Natural killer cell (primary cell): ENCODE results near the gene DAB2IP. TPM values are rescaled to one million over a fixed set of nuclear protein-coding genes. Genes with fewer than 3 reads are reported as not detected.

Experiments
- ATAC-seq, 3 donors: fragments of 150-1000 bp in 2 of 3; fragments of 200-7000 bp in 1 of 3; cut with Tn5 transposase; 1 replicate in 1 of 3; 2 replicates in 2 of 3; pipeline ENCODE4 v1.10.0; 2021; ENCODE audit warnings: mild to moderate bottlenecking in 2 of 3, moderate library complexity in 2 of 3
- DNase-seq, 2 donors: peaks; one replicate each; pipeline versions ENCODE4 v3.0.0 to v3.0.0-alpha.2; 2013 to 2021; ENCODE audit warnings: mixed read lengths in 1 of 2
- H3K27ac ChIP-seq: one replicate; pipeline ENCODE4 v1.5.1; 2013; ENCODE audit warnings: mild to moderate bottlenecking, low read length
- H3K27me3 ChIP-seq: one replicate; pipeline ENCODE4 v1.6.1; 2013; ENCODE audit warnings: low read length; ENCODE audit not compliant: control insufficient read depth, insufficient read depth
- H3K36me3 ChIP-seq: one replicate; pipeline ENCODE4 v1.6.1; 2013; ENCODE audit warnings: low read length; ENCODE audit not compliant: control insufficient read depth, insufficient read depth
- H3K4me1 ChIP-seq: one replicate; pipeline ENCODE4 v1.6.1; 2013; ENCODE audit warnings: low read length; ENCODE audit not compliant: control insufficient read depth, insufficient read depth
- H3K4me3 ChIP-seq: one replicate; pipeline ENCODE4 v1.5.1; 2013; ENCODE audit warnings: low read length
- H3K9me3 ChIP-seq: one replicate; pipeline ENCODE4 v1.6.1; 2013; ENCODE audit warnings: low read length; ENCODE audit not compliant: control insufficient read depth, insufficient read depth
- H3K27ac Mint-ChIP-seq, 2 donors: one replicate each; pipeline ENCODE4 v1.8.0; 2022; ENCODE audit warnings: mild to moderate bottlenecking in 2 of 2, mixed read lengths in 2 of 2, moderate library complexity in 1 of 2
- H3K27me3 Mint-ChIP-seq, 2 donors: one replicate each; pipeline ENCODE4 v1.8.0; 2022; ENCODE audit warnings: low read depth in 2 of 2, mixed read lengths in 2 of 2
- H3K36me3 Mint-ChIP-seq: one replicate; pipeline ENCODE4 v1.8.0; 2022; ENCODE audit warnings: mixed read lengths
- H3K4me1 Mint-ChIP-seq, 2 donors: one replicate each; pipeline ENCODE4 v1.8.0; 2022; ENCODE audit warnings: mixed read lengths in 2 of 2
- H3K4me3 Mint-ChIP-seq: one replicate; pipeline ENCODE4 v1.8.0; 2022; ENCODE audit warnings: mild to moderate bottlenecking, moderate library complexity, mixed read lengths
- H3K9me3 Mint-ChIP-seq, 2 donors: one replicate each; pipeline ENCODE4 v1.8.0; 2022; ENCODE audit warnings: mixed read lengths in 2 of 2
- CTCF ChIP-seq: fragments of 200-600 bp; IDR thresholded peaks from one replicate; pipeline ENCODE4 v1.8.0; 2022; ENCODE audit warnings: antibody characterized with exemption
- WGBS: methylation state at CpG from one replicate; pipeline ENCODE4 v1.1.7; 2013; ENCODE audit warnings: missing lambda C conversion rate; ENCODE audit not compliant: insufficient coverage; 5-methylcytosine and 5-hydroxymethylcytosine counted together
- intact Hi-C: fragments of 100-400 bp; cut with micrococcal nuclease; formaldehyde crosslinking; loops from one replicate; pipeline ENCODE4 v1.14.2; 2022
- total RNA-seq, 4 donors: library from RNA; stranded (reverse); fragments of 120-200 nt in 1 of 4; gene quantifications; one replicate each; pipeline versions ENCODE4 v1.2.3 to v1.2.4, GENCODE V29; 2013 to 2022

Gene DAB2IP
- total RNA-seq, 3 donors from 2014 or later (not counting 1 experiment from before 2014, with no cell fraction given) = 0.19 to 2.5 TPM; not detected in 1

GRCh38 chr9:121744002-121744686, 92.7 kb downstream of the DAB2IP start:
- intact Hi-C loops = no loop called here

GRCh38 chr9:121744687-121745395, 93.4 kb downstream of the DAB2IP start:
- Histone ChIP-seq H3K36me3 (no peaks in the 10 kb centered on the region), H3K27me3 (no peaks in the 10 kb centered on the region), H3K4me3 (no peak overlapping the region), H3K27ac (no peak overlapping the region), H3K4me1 (peaks cover 18% of the 10 kb centered on the region), H3K9me3 (no peaks in the 10 kb centered on the region)
- Mint-ChIP-seq H3K27me3 (peaks cover 0 to 1% of the 10 kb centered on the region in 2 donors), H3K36me3 (no peaks in the 10 kb centered on the region), H3K9me3 (no peaks in the 10 kb centered on the region), H3K27ac (no peak overlapping the region), H3K4me1 (peaks cover 13 to 21% of the 10 kb centered on the region in 2 donors), H3K4me3 (no peak overlapping the region)
- intact Hi-C loops = no loop called here
- DNase-seq (peak in 1 of 2 donors; percentile 7), ATAC-seq (no peak)
- WGBS = 85% methylated on average over 11 of the region's 11 CpGs
- TF ChIP-seq CTCF = no peak

More at GRCh38 chr9:121744002-121744686, 92.7 kb downstream of the DAB2IP start:
- peaks cover 6 to 8% of the 10 kb centered on the region in 2 donors for H3K27me3 Mint-ChIP-seq
- H3K4me1 ChIP-seq = peaks cover 18% of the 10 kb centered on the region
- H3K36me3 ChIP-seq = no peaks in the 10 kb centered on the region
- H3K9me3 Mint-ChIP-seq = no peaks in the 10 kb centered on the region
- no peak overlapping the region for H3K27ac Mint-ChIP-seq
- H3K27ac ChIP-seq = no peak overlapping the region
- H3K36me3 Mint-ChIP-seq = no peaks in the 10 kb centered on the region
- H3K4me3 Mint-ChIP-seq = no peak overlapping the region
- DNase-seq (peak in 1 of 2 donors; percentile 68), ATAC-seq (peak in 1 of 3 donors; percentile 45)
- no peak overlapping the region for H3K4me3 ChIP-seq
- no peak for TF ChIP-seq CTCF
- WGBS = 73% methylated on average over 11 of the region's 11 CpGs
- H3K9me3 ChIP-seq = no peaks in the 10 kb centered on the region
- H3K4me1 Mint-ChIP-seq = peaks cover 13 to 26% of the 10 kb centered on the region in 2 donors
- no peaks in the 10 kb centered on the region for H3K27me3 ChIP-seq

GRCh38 chr9:121745396-121745695, 93.9 kb downstream of the DAB2IP start:
- WGBS = 98% methylated on average over 4 of the region's 4 CpGs
- Histone ChIP-seq H3K9me3 (no peaks in the 10 kb centered on the region), H3K36me3 (no peaks in the 10 kb centered on the region), H3K4me1 (peaks cover 18% of the 10 kb centered on the region), H3K27ac (no peak overlapping the region), H3K27me3 (no peaks in the 10 kb centered on the region), H3K4me3 (no peak overlapping the region)
- intact Hi-C loops = no loop called here
- H3K27ac Mint-ChIP-seq = no peak overlapping the region
- peaks cover 13 to 21% of the 10 kb centered on the region in 2 donors for H3K4me1 Mint-ChIP-seq
- no peaks in the 10 kb centered on the region for H3K9me3 Mint-ChIP-seq
- ATAC-seq (no peak), DNase-seq (no peak)
- no peak overlapping the region for H3K4me3 Mint-ChIP-seq
- H3K36me3 Mint-ChIP-seq = no peaks in the 10 kb centered on the region
- no peaks in the 10 kb centered on the region for H3K27me3 Mint-ChIP-seq
- TF ChIP-seq CTCF = no peak
